ENCODE results near the gene MYOM1. TPM values are rescaled to one million over a fixed set of nuclear protein-coding genes. Genes with fewer than 3 reads are reported as not detected.

MYOM1 gene
- total and polyA plus RNA-seq, 7 donors: 54.8 to 842 (median 388) TPM

DNA sequence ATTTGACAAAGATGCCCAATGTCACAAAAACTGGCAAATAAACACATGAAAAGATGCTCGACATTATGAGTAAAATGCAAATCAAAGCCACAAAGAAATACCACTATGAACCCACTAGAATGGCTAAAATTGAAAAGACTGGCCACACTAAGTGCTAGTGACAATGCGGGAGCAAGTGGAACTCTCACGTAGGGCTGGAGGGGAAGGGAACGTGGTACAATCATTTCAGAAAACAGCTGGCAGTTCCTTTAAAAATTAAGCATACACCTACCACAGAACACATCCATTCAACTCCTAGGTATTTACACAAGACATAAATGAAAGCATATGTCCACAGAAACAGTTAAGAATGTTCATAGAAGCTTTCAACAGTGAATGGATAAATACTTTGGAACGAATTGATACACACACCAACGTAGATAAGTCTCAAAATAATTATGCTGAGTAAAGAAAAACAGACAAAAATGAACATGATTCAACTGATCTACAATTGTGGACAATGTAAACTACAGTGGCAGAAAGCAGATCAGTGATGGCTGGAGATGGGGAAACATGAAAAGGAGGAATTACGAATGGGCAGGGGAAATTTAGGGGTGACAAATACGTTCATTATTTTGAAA, 71.7 kb downstream of the MYOM1 start:
- intact Hi-C loops (cut with DNase I): no loop called here
- no peak for DNase-seq
- ATAC-seq: no peak
- TF ChIP-seq, protein P1, sequence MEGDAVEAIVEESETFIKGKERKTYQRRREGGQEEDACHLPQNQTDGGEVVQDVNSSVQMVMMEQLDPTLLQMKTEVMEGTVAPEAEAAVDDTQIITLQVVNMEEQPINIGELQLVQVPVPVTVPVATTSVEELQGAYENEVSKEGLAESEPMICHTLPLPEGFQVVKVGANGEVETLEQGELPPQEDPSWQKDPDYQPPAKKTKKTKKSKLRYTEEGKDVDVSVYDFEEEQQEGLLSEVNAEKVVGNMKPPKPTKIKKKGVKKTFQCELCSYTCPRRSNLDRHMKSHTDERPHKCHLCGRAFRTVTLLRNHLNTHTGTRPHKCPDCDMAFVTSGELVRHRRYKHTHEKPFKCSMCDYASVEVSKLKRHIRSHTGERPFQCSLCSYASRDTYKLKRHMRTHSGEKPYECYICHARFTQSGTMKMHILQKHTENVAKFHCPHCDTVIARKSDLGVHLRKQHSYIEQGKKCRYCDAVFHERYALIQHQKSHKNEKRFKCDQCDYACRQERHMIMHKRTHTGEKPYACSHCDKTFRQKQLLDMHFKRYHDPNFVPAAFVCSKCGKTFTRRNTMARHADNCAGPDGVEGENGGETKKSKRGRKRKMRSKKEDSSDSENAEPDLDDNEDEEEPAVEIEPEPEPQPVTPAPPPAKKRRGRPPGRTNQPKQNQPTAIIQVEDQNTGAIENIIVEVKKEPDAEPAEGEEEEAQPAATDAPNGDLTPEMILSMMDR (IDR thresholded peaks at IDR 0.05): no peak
- Histone ChIP-seq H3K4me3 (no peak overlapping the region), H3K27ac (no peak overlapping the region), H3K36me3 (ENCODE audit: insufficient read depth in 1 of 2, low read depth in 1 of 2) (peaks cover 0 to 44% of the 10 kb centered on the region in 2 donors), H3K4me1 (no peaks in the 10 kb centered on the region), H3K9me3 (no peaks in the 10 kb centered on the region), H3K27me3 (ENCODE audit: insufficient read depth in 3 of 3, low read length in 2 of 3) (no peaks in the 10 kb centered on the region)
- 74 to 86% (median 77%) methylated on average over 8 of the region's 8 CpGs for WGBS, 3 donors

DNA sequence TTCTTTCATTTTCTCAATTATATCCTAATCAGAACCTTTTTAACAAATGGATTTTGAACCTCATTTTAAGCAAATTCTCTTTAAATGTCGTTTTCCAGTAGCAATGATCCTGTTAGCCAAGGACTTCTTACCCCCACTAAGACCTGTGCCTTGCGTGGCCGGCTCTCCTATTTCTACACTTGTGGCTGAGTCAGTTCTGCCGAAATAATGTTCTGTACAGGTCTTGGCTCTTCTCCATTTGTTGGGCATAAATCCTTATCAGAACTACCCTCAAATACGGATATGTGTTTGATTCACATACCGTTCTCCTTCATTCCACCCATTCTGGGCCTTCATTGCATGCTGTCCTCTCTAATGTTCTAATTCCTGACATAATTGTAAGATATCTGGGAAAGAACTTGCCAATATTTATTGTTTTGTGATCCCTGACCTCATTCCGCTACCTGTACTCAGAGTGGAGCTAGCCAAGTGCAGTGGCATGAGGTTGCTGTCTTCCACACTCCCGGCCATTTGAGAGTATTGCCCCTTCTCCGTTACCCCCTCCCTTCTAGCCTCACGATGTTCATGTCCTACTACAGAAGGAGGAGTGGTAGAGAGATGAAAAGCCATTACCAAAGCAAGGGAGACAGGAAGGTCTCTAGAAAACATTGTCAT, 78.7 kb downstream of the MYOM1 start:
- Histone ChIP-seq H3K27me3 (ENCODE audit: insufficient read depth in 3 of 3, low read length in 2 of 3) (no peaks in the 10 kb centered on the region), H3K9me3 (no peaks in the 10 kb centered on the region), H3K4me3 (no peak overlapping the region), H3K36me3 (ENCODE audit: insufficient read depth in 1 of 2, low read depth in 1 of 2) (peaks cover 3 to 48% of the 10 kb centered on the region in 2 donors), H3K4me1 (no peaks in the 10 kb centered on the region), H3K27ac (peak overlapping the region; percentile 74)
- ATAC-seq (peak; percentile 74 to 90 (median 82)), DNase-seq (peak in 1 of 2 donors; percentile 62)
- 35 to 69% (median 48%) methylated on average over 10 of the region's 10 CpGs for WGBS, 3 donors
- intact Hi-C loops (cut with DNase I): no loop called here
- TF ChIP-seq, protein P1 (IDR thresholded peaks at IDR 0.05): no peak

DNA sequence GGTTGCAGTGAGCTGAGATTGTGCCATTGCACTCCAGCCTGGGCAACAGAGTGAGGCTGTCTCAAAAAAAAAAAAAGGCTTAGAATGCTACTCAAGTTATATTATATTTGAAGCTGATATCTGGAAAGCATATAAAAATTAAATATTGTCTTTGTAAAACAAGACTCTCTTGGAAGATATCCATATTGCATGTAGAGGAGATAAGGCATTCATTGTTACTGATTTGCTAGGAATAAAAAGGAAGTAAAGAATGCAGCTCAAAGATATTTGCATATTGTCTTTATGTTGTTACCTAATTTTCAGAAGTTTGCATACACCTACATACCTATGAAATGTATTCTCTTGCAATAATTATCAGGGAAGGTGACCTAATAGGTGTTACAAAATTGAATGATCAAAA, 79.4 kb downstream of the MYOM1 start:
- TF ChIP-seq, protein P1 (IDR thresholded peaks at IDR 0.05): no peak
- Histone ChIP-seq H3K27ac (peak overlapping the region; percentile 11), H3K27me3 (ENCODE audit: insufficient read depth in 3 of 3, low read length in 2 of 3) (no peaks in the 10 kb centered on the region), H3K4me3 (no peak overlapping the region), H3K9me3 (no peaks in the 10 kb centered on the region), H3K36me3 (ENCODE audit: insufficient read depth in 1 of 2, low read depth in 1 of 2) (peaks cover 8 to 53% of the 10 kb centered on the region in 2 donors), H3K4me1 (no peaks in the 10 kb centered on the region)
- DNase-seq (no peak), ATAC-seq (no peak)
- intact Hi-C loops (cut with DNase I): no loop called here

GRCh38 chr18:3139406-3139805, 80.4 kb downstream of the MYOM1 start:
- no peak overlapping the region for H3K4me3 ChIP-seq
- 35 to 65% (median 38%) methylated on average over 5 of the region's 5 CpGs for WGBS, 3 donors
- H3K36me3 ChIP-seq (ENCODE audit: insufficient read depth in 1 of 2, low read depth in 1 of 2): peaks cover 8 to 61% of the 10 kb centered on the region in 2 donors
- intact Hi-C loops (cut with DNase I): no loop called here
- DNase-seq: no peak
- H3K27ac ChIP-seq: peak overlapping the region; percentile 11
- no peaks in the 10 kb centered on the region for H3K9me3 ChIP-seq
- ATAC-seq: peak in 3 of 4 donors; percentile 50 to 70 (median 54)
- no peaks in the 10 kb centered on the region for H3K4me1 ChIP-seq
- TF ChIP-seq, protein P1 (IDR thresholded peaks at IDR 0.05): no peak
- H3K27me3 ChIP-seq (ENCODE audit: insufficient read depth in 3 of 3, low read length in 2 of 3): no peaks in the 10 kb centered on the region
